ENCODE measurements around the gene GABRB1.

GABRB1 gene

GRCh38 chr4:47045261-47045660 lies 13.9 kb downstream of the GABRB1 start:
- no peak for DNase-seq (ENCODE audit: low read depth in 2 of 3, low spot score in 1 of 3)

GRCh38 chr4:47049347-47049746 lies 18.0 kb downstream of the GABRB1 start:
- DNase-seq (ENCODE audit: low read depth in 2 of 3, low spot score in 1 of 3): no peak

- DNase-seq (ENCODE audit: low read depth in 2 of 3, low spot score in 1 of 3): no peak
These were observed 19.7 kb downstream of the GABRB1 start for GRCh38 chr4:47050761-47051725.

GRCh38 chr4:47053485-47053884 lies 22.1 kb downstream of the GABRB1 start:
- no peak for DNase-seq (ENCODE audit: low read depth in 2 of 3, low spot score in 1 of 3)

GRCh38 chr4:47054130-47054529 lies 22.8 kb downstream of the GABRB1 start:
- no peak for DNase-seq (ENCODE audit: low read depth in 2 of 3, low spot score in 1 of 3)

GRCh38 chr4:47057991-47058390 lies 26.6 kb downstream of the GABRB1 start:
- DNase-seq (ENCODE audit: low read depth in 2 of 3, low spot score in 1 of 3): no peak

- DNase-seq (ENCODE audit: low read depth in 2 of 3, low spot score in 1 of 3): no peak
These were observed 29.2 kb downstream of the GABRB1 start for GRCh38 chr4:47060561-47060960.

- DNase-seq (ENCODE audit: low read depth in 2 of 3, low spot score in 1 of 3): no peak
These were observed 30.1 kb downstream of the GABRB1 start for GRCh38 chr4:47061435-47061834.

- no peak for DNase-seq (ENCODE audit: low read depth in 2 of 3, low spot score in 1 of 3)
These were observed 33.7 kb downstream of the GABRB1 start for GRCh38 chr4:47065051-47065481.

- no peak for DNase-seq (ENCODE audit: low read depth in 2 of 3, low spot score in 1 of 3)
These were observed 37.6 kb downstream of the GABRB1 start for GRCh38 chr4:47068986-47069385.

GRCh38 chr4:47071901-47072341 lies 40.6 kb downstream of the GABRB1 start:
- DNase-seq (ENCODE audit: low read depth in 2 of 3, low spot score in 1 of 3): no peak

- no peak for DNase-seq (ENCODE audit: low read depth in 2 of 3, low spot score in 1 of 3)
These were observed 42.3 kb downstream of the GABRB1 start for GRCh38 chr4:47073647-47074046.

GRCh38 chr4:47074816-47075215 lies 43.4 kb downstream of the GABRB1 start:
- DNase-seq (ENCODE audit: low read depth in 2 of 3, low spot score in 1 of 3): no peak

GRCh38 chr4:47075262-47075661 lies 43.9 kb downstream of the GABRB1 start:
- DNase-seq (ENCODE audit: low read depth in 2 of 3, low spot score in 1 of 3): no peak

- no peak for DNase-seq (ENCODE audit: low read depth in 2 of 3, low spot score in 1 of 3)
These were observed 44.6 kb downstream of the GABRB1 start for GRCh38 chr4:47075919-47076318.

GRCh38 chr4:47084111-47084510 lies 52.7 kb downstream of the GABRB1 start:
- no peak for DNase-seq (ENCODE audit: low read depth in 2 of 3, low spot score in 1 of 3)

GRCh38 chr4:47084795-47085194 lies 53.4 kb downstream of the GABRB1 start:
- DNase-seq (ENCODE audit: low read depth in 2 of 3, low spot score in 1 of 3): no peak

GRCh38 chr4:47088298-47088697 lies 56.9 kb downstream of the GABRB1 start:
- no peak for DNase-seq (ENCODE audit: low read depth in 2 of 3, low spot score in 1 of 3)

GRCh38 chr4:47095884-47096283 lies 64.5 kb downstream of the GABRB1 start:
- DNase-seq (ENCODE audit: low read depth in 2 of 3, low spot score in 1 of 3): no peak

GRCh38 chr4:47101453-47101852 lies 70.1 kb downstream of the GABRB1 start:
- DNase-seq (ENCODE audit: low read depth in 2 of 3, low spot score in 1 of 3): no peak

- no peak for DNase-seq (ENCODE audit: low read depth in 2 of 3, low spot score in 1 of 3)
These were observed 73.6 kb downstream of the GABRB1 start for GRCh38 chr4:47104986-47105385.

GRCh38 chr4:47106561-47106960 lies 75.2 kb downstream of the GABRB1 start:
- DNase-seq (ENCODE audit: low read depth in 2 of 3, low spot score in 1 of 3): no peak

GRCh38 chr4:47109379-47109778 lies 78.0 kb downstream of the GABRB1 start:
- DNase-seq (ENCODE audit: low read depth in 2 of 3, low spot score in 1 of 3): no peak

Data from stimulated activated CD4-positive, alpha-beta T cell treated with anti-CD3 and anti-CD28 coated beads, Interleukin-12 subunit alpha, Interleukin-12 subunit beta, amount 100 ng/mL, for 48 hours (primary cell).